ENCODE results near the gene TP63.

- TF ChIP-seq, protein P1, sequence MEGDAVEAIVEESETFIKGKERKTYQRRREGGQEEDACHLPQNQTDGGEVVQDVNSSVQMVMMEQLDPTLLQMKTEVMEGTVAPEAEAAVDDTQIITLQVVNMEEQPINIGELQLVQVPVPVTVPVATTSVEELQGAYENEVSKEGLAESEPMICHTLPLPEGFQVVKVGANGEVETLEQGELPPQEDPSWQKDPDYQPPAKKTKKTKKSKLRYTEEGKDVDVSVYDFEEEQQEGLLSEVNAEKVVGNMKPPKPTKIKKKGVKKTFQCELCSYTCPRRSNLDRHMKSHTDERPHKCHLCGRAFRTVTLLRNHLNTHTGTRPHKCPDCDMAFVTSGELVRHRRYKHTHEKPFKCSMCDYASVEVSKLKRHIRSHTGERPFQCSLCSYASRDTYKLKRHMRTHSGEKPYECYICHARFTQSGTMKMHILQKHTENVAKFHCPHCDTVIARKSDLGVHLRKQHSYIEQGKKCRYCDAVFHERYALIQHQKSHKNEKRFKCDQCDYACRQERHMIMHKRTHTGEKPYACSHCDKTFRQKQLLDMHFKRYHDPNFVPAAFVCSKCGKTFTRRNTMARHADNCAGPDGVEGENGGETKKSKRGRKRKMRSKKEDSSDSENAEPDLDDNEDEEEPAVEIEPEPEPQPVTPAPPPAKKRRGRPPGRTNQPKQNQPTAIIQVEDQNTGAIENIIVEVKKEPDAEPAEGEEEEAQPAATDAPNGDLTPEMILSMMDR (IDR thresholded peaks at IDR 0.05) = no peak
- no peak for TF ChIP-seq POLR2A (IDR thresholded peaks at IDR 0.05)
Observed at GRCh38 chr3:189911001-189911400, 279.8 kb downstream of the TP63 start.

Data from adrenal gland (tissue), 5 donors.